ENCODE data around the gene NCOA6.

DNA sequence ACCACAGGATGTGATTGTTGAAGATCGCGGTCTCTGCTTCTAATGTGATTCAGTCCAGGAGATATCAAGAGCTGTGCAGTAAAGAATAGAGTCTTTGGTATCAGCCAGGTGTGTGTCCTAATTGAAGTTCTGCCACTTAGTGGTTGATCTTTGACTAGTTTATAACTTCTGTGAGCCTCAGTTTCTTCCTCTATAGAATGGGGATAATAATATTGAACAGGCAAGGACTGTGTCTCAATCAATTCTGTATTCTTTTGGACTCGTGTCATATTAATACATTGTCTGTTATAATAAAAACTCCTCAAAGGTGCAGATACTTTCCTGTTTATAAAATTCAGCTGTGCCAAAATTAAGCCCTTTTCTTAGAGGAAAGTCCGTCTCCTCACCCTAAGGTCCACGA lies 23.1 kb upstream of the NCOA6 start:
- TF ChIP-seq, protein P1, sequence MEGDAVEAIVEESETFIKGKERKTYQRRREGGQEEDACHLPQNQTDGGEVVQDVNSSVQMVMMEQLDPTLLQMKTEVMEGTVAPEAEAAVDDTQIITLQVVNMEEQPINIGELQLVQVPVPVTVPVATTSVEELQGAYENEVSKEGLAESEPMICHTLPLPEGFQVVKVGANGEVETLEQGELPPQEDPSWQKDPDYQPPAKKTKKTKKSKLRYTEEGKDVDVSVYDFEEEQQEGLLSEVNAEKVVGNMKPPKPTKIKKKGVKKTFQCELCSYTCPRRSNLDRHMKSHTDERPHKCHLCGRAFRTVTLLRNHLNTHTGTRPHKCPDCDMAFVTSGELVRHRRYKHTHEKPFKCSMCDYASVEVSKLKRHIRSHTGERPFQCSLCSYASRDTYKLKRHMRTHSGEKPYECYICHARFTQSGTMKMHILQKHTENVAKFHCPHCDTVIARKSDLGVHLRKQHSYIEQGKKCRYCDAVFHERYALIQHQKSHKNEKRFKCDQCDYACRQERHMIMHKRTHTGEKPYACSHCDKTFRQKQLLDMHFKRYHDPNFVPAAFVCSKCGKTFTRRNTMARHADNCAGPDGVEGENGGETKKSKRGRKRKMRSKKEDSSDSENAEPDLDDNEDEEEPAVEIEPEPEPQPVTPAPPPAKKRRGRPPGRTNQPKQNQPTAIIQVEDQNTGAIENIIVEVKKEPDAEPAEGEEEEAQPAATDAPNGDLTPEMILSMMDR (IDR thresholded peaks at IDR 0.05; ENCODE audit: insufficient read depth, low read length), result no peak
- TF ChIP-seq, protein P2, sequence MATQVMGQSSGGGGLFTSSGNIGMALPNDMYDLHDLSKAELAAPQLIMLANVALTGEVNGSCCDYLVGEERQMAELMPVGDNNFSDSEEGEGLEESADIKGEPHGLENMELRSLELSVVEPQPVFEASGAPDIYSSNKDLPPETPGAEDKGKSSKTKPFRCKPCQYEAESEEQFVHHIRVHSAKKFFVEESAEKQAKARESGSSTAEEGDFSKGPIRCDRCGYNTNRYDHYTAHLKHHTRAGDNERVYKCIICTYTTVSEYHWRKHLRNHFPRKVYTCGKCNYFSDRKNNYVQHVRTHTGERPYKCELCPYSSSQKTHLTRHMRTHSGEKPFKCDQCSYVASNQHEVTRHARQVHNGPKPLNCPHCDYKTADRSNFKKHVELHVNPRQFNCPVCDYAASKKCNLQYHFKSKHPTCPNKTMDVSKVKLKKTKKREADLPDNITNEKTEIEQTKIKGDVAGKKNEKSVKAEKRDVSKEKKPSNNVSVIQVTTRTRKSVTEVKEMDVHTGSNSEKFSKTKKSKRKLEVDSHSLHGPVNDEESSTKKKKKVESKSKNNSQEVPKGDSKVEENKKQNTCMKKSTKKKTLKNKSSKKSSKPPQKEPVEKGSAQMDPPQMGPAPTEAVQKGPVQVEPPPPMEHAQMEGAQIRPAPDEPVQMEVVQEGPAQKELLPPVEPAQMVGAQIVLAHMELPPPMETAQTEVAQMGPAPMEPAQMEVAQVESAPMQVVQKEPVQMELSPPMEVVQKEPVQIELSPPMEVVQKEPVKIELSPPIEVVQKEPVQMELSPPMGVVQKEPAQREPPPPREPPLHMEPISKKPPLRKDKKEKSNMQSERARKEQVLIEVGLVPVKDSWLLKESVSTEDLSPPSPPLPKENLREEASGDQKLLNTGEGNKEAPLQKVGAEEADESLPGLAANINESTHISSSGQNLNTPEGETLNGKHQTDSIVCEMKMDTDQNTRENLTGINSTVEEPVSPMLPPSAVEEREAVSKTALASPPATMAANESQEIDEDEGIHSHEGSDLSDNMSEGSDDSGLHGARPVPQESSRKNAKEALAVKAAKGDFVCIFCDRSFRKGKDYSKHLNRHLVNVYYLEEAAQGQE (IDR thresholded peaks at IDR 0.05; ENCODE audit: insufficient replicate concordance, low read depth), result no peak

Measured in HL-60 (cell line).